SK-N-MC (cell line): ENCODE data around the gene PBX3.

Source experiments
- EZH2 ChIP-seq: fragments of 200-600 bp; sonication (generic); IDR thresholded peaks from one replicate; pipeline ENCODE4 v1.6.1; 2017; ENCODE audit warnings: antibody characterized with exemption
- FOXP2 ChIP-seq: optimal IDR thresholded peaks from 2 replicates; pipeline ENCODE3; 2011; ENCODE audit warnings: mild to moderate bottlenecking, moderate library complexity; ENCODE audit not compliant: insufficient read depth; ENCODE audit errors: extremely low read length, control extremely low read depth
- POLR2AphosphoS5 ChIP-seq: IDR thresholded peaks from 2 replicates; pipeline ENCODE4 v1.6.1; 2012; ENCODE audit warnings: mild to moderate bottlenecking, low read depth, low read length, borderline replicate concordance

DNA sequence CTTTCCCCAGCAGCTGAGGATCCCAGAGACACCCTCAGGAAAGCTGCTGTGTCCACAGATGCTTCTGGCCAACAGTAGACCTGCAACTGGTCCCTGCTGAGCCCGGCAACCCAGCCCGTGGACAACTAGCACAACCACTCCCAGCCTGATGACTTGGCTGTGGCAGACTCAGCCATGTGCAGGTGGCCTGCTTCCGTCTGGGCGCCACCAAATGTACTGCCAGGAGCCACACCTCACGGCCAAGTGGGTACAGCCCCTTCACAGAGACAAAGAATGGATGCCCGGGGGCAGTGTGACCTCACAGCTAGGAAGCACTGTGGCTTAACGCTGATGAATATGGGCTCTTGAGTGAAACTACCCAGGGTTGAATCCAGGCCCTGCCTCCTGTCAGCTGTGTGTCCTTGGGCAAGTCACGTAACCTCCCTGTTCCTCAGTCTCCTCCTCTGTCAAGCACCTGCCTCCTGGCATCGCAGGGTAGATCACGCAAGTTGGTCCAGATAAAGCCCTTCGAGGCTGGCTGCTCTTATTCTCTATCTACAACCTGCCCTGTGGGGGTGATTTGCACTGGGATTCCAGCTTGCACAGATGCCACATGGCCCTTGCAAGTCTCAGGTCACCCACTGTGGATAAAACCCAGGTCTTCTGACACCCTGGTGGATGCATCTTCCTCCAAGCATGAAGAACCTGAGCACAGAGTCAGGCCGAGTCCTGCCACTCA is 225.0 kb downstream of the PBX3 start:
- TF ChIP-seq POLR2AphosphoS5 = no peak
- TF ChIP-seq EZH2 = no peak
- TF ChIP-seq FOXP2 = no peak
